ENCODE measurements around the gene ROS1. TPM values are rescaled to one million over a fixed set of nuclear protein-coding genes. Genes with fewer than 3 reads are reported as not detected.

The ROS1 gene
- total RNA-seq, 4 donors from 2014 or later, result 0.18 to 0.94 (median 0.47) TPM; not detected in 1

DNA sequence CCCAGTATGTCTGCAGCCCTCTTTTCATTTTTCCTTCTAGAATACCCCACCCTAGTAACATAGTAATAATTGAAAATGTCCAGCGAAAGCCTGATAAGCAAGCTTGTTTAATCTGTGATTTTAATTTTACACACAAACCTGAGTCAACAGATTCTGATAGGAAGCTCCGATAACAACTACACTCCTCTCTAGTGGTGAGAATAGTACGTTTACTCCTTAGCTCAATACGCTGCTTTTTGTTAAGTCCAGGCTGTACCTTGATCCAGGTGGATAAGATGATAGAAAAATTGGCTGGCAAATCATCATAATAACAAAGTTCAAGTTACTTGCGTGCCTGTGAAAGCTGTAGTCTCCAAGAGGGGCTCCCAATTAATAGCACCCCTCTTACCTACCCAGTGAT lies 31.3 kb upstream of the ROS1 start:
- TF ChIP-seq POLR2A (IDR thresholded peaks at IDR 0.05) (no peak), CTCF (IDR thresholded peaks at IDR 0.05) (peak in 2 of 6 experiments; percentile 18 to 22)
- no peaks in the 10 kb centered on the region for H3K36me3 ChIP-seq
- H3K27me3 ChIP-seq, result no peaks in the 10 kb centered on the region
- peaks cover 0 to 6% (median 0%) of the 10 kb centered on the region in 4 donors for H3K4me1 ChIP-seq
- H3K9me3 ChIP-seq, result no peaks in the 10 kb centered on the region
- H3K27ac ChIP-seq, result peak overlapping the region in 2 of 4 donors; percentile 41 to 54
- no peak for DNase-seq
- H3K4me3 ChIP-seq, result no peak overlapping the region

- Histone ChIP-seq H3K27me3 (no peaks in the 10 kb centered on the region), H3K36me3 (no peaks in the 10 kb centered on the region), H3K4me3 (no peak overlapping the region), H3K4me1 (peaks cover 0 to 14% (median 0%) of the 10 kb centered on the region in 4 donors), H3K9me3 (no peaks in the 10 kb centered on the region), H3K27ac (no peak overlapping the region)
- DNase-seq, result no peak
- TF ChIP-seq POLR2A (IDR thresholded peaks at IDR 0.05) (no peak), CTCF (IDR thresholded peaks at IDR 0.05) (no peak)
Measured at GRCh38 chr6:117456250-117456649, 30.5 kb upstream of the ROS1 start.

- Histone ChIP-seq H3K36me3 (no peaks in the 10 kb centered on the region), H3K27ac (no peak overlapping the region), H3K27me3 (no peaks in the 10 kb centered on the region), H3K4me1 (peaks cover 0 to 17% (median 0%) of the 10 kb centered on the region in 4 donors), H3K4me3 (no peak overlapping the region), H3K9me3 (no peaks in the 10 kb centered on the region)
- no peak for DNase-seq
- TF ChIP-seq POLR2A (IDR thresholded peaks at IDR 0.05) (no peak), CTCF (IDR thresholded peaks at IDR 0.05) (no peak)
Measured at GRCh38 chr6:117451671-117452070, 25.9 kb upstream of the ROS1 start.

GRCh38 chr6:117449549-117450439 lies 24.1 kb upstream of the ROS1 start:
- peaks cover 0 to 13% (median 0%) of the 10 kb centered on the region in 4 donors for H3K4me1 ChIP-seq
- DNase-seq, result peak in 2 of 3 donors; percentile 51 to 83
- H3K27me3 ChIP-seq, result no peaks in the 10 kb centered on the region
- H3K9me3 ChIP-seq, result no peaks in the 10 kb centered on the region
- TF ChIP-seq POLR2A (IDR thresholded peaks at IDR 0.05) (no peak), CTCF (IDR thresholded peaks at IDR 0.05) (peak; percentile 36 to 80 (median 69))
- H3K4me3 ChIP-seq, result no peak overlapping the region
- no peaks in the 10 kb centered on the region for H3K36me3 ChIP-seq
- H3K27ac ChIP-seq, result no peak overlapping the region

GRCh38 chr6:117448732-117449485 lies 23.2 kb upstream of the ROS1 start:
- TF ChIP-seq CTCF (IDR thresholded peaks at IDR 0.05) (no peak), POLR2A (IDR thresholded peaks at IDR 0.05) (no peak)
- Histone ChIP-seq H3K27ac (no peak overlapping the region), H3K4me1 (peaks cover 0 to 13% (median 0%) of the 10 kb centered on the region in 4 donors), H3K9me3 (no peaks in the 10 kb centered on the region), H3K36me3 (no peaks in the 10 kb centered on the region), H3K4me3 (no peak overlapping the region), H3K27me3 (no peaks in the 10 kb centered on the region)
- DNase-seq, result no peak
